ENCODE results near the gene AGBL3.
"Not testable (repeated sequence)": the region's sequence is repeated elsewhere in the genome, so short reads cannot be mapped to it uniquely, and the experiment has no call there.

Gene AGBL3

DNA sequence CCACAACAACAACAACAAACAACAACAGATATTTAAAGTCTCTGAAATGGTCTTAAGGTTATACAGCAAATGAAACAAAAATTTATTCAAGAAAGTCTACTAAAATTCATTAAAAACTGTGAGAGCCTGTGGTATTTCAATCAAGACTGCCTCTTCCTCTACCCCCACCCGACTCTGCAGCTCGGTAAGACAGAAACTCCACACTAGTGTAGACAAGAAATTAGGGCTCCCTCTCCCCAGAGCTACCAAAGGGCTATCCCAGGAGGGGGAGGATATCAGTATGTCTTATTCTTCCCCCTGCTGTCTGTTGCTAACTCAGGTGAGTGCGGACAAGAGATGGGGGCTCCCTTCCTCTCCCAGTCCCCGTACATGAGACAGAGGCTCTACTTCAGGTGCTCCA is 90.6 kb downstream of the AGBL3 start:
- no peak for DNase-seq (ENCODE audit: low read depth in 2 of 2)

DNA sequence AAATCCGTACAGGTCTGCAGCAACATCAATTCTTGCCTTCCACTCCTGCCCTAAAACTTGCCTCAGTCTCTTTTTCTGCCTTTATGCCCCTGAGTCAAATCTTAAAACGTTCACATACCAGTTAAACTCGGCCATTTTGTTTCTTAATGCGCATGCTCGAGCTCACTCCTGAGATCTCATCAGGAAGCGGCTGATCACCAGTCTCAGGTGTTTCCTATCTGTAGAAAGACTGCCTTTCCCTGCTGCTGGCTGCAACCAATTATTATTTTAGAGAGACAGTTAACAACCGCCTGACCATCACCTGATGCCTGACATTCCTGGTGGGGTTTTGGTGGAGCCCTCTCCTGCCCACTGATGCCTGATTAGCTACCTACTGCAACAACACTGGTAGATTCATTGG is 91.3 kb downstream of the AGBL3 start:
- no peak for DNase-seq (ENCODE audit: low read depth in 2 of 2)

DNA sequence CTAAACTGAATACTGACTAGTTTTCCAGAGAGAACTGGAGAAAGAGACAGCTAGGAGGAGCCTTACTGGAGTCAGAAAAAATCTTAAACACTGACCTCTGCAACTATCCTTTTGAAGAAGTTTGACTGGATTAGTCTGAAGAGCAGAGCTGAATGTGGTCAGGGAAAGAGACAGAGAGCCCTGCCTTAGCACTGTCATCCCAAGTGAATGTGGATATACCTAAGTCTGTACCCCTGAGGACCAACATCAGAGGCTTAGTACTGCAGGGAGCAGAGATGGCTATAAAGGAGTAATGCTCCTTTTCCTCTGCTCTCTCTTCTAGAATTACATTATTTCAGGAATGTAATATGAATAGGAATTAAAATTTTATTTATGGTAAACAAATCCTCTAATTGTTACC is 91.7 kb downstream of the AGBL3 start:
- DNase-seq (ENCODE audit: low read depth in 2 of 2) = no peak

DNA sequence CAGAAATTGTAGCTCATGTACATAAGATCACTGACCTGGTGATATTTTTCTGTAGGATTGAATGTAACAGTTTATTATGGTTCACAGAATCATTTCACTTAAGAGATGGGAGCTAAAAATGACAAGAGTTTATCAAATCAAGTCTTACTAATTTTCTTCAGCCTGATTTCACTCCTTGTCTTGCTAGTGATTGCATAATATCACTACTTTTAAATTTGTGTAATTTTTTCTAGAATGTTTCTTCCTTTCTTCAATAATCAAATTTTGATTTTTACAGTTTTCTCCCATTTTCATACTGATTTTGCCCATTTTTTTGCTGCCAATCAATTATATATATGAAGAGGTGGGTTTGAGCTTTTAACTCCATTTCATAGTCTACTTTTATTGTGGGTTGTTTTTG is 92.8 kb downstream of the AGBL3 start:
- no peak for DNase-seq (ENCODE audit: low read depth in 2 of 2)

GRCh38 chr7:135083005-135083404 is 96.7 kb downstream of the AGBL3 start:
- DNase-seq (ENCODE audit: low read depth in 2 of 2) = no peak

GRCh38 chr7:135088566-135088965 is 102.3 kb downstream of the AGBL3 start:
- DNase-seq (ENCODE audit: low read depth in 2 of 2) = no peak

DNA sequence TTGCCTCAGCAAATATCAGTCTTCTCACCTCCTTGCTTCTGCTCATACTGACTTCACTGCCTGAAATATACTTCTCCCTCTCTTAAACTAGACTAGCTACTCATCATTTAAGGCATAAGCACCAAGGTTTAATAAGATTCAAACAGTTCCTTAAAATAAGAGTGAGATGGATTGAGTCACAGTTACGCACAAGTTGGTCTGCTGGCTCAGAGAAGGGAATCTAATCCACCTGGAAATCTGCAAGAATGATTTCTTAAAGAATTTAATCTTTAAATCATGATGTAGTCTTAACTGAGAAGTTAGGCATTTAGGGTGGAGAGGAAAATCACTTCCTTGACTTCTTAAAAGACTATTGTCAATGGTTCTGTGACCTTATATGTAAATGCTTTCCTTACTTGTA is 105.4 kb downstream of the AGBL3 start:
- DNase-seq (ENCODE audit: low read depth in 2 of 2) = no peak

DNA sequence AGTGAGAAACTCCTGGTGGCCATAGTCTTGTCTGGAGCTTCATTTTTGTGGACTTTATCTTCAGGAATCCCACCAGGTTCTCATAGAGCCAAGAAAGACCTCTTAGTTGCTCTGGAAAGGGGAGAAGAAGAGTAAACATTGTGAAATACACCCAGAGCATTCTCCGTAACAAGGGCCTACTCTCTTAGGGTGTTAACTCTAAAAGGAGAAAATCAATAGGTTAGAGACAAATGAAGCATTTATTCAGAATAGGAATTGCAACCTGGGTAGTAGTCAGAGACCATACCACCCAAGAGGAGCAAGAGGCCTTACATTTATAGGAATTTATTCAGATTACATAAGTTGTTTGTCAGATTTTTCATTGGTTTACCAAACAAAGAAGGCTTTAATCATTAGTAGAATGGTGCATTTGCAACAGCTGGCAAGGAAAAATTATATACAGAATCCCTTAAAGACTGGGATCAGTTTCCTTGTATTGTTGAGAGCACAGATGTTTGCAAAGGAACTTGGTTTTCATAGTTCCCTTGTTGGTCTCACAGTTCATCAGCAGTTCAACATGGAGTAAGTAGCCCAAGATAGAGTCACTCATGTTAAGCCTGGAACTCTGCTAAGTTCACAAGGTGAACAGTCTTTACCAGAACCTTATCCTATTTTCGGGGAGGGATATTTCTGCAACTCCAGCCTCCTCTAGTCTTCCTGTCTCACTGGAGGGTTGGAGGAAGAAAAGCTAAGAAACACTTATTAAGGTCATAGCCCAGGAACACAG is 108.3 kb downstream of the AGBL3 start:
- DNase-seq (ENCODE audit: low read depth in 2 of 2) = no peak

DNA sequence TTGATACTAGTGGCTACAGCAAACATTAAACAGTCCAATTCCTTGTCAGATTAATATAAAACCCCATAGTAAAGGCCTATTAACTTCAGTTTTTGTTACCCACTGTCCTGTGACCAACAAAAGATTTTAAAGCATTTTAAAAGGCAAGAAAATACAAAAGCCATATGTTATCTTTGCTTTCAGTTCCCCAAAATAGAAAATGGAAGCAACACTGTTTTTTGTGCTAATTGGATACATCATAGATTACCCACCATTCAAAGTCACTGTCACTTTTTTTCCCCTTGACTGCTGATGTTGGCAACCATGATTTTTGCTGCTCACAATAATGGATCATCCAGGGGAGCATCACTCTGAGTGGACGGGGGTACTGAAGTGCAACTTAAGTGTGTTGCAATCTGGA is 109.1 kb downstream of the AGBL3 start:
- no peak for DNase-seq (ENCODE audit: low read depth in 2 of 2)

DNA sequence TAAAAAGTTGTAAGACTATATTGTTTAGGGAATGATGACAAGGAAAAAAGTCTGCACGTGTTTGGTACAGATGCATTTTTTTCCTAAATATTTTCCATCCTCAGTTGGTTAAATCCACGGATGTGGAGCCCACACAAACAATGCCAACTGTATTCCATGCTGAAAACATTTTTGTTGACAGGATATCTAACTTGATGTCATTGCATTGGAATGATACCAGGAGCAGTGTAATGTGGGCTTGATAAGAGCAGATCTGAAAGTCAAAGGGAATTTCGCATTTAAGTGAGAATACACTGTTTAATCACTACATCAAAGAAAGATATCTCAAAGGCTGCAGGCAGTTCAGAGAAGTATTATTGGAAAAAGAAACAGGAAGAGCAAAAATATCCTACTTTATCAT is 112.1 kb downstream of the AGBL3 start:
- no peak for DNase-seq (ENCODE audit: low read depth in 2 of 2)

- DNase-seq (ENCODE audit: low read depth in 2 of 2) = no peak
These were observed 114.5 kb downstream of the AGBL3 start for GRCh38 chr7:135100856-135101255.

DNA sequence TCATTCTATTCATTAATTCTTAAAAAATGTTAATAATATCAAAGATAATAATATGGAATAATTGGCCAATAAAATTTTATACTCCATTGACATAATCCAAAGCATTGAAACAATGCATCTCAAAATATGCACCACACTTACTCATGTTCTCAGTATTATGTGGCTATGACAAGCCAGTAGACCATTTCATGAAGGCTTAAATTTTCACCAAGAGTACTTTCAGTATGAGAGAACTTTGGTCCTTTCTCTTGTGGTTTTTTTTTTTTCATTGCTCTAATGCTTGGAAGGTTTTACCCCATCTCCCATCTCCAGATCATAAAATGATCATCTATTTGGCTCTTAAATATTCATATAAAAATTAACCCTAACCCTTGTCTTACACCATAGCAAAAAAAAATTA is 116.1 kb downstream of the AGBL3 start:
- no peak for DNase-seq (ENCODE audit: low read depth in 2 of 2)

DNA sequence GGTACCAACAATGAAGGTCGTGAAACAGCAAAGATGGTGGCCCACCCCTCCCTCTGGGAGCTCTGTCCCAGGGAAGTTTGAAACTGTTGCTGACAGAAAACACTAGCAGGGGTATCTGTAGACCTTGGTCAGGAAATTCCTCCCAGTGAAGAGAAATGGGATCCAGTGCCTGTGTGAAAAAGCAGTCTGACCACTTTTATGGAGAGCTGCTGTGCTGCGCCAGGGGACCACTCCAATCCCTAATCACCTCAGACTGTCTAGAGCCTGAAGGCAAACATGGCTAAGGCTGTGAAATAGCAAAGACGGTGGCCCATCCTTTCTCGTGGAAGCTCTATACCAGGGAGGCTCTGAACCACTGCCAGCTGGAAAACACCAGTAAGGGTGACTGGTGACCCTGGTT is 123.3 kb downstream of the AGBL3 start:
- no peak for DNase-seq (ENCODE audit: low read depth in 2 of 2)

DNA sequence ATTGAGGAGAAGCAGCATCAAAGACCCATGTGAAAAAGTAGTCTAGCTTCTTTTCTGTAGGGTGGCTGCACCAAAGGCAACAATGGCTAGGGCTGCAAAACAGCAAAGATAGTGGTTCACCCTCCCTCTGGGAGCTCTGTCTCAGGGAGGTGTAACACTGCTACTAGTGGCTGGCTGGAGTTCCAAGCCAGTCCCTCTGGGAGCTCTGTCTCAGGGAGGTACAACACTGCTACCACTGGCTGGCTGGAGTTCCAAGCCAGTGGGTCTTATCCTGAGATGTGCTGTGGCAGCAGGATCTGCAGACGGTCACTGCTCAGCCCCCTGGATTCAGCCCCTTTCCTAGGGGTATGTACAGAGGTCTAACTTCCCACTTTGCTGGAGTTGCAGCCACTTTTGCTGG is 123.7 kb downstream of the AGBL3 start:
- no peak for DNase-seq (ENCODE audit: low read depth in 2 of 2)

DNA sequence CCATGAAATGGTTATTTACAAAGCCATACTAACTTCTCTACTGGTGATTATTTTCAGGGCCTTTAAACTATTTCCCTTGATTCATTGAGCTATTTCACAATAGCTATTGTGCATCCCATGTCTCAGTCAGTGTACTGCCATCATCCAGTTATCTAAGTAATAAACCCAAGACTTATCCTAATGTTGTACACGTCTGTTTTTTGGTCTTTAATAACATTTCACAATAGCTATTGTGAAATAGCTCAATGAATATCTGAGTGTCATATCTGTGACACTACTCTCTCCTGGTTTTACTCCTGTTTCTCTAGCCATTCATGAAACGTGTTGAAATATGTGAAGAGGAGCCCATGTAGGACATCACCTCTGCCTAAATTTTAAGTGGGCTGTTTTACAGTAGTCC is 125.1 kb downstream of the AGBL3 start:
- DNase-seq (ENCODE audit: low read depth in 2 of 2) = no peak

GRCh38 chr7:135114622-135115021 is 128.3 kb downstream of the AGBL3 start:
- no peak for DNase-seq (ENCODE audit: low read depth in 2 of 2)

GRCh38 chr7:135117096-135117495 is 130.8 kb downstream of the AGBL3 start:
- DNase-seq (ENCODE audit: low read depth in 2 of 2) = no peak

DNA sequence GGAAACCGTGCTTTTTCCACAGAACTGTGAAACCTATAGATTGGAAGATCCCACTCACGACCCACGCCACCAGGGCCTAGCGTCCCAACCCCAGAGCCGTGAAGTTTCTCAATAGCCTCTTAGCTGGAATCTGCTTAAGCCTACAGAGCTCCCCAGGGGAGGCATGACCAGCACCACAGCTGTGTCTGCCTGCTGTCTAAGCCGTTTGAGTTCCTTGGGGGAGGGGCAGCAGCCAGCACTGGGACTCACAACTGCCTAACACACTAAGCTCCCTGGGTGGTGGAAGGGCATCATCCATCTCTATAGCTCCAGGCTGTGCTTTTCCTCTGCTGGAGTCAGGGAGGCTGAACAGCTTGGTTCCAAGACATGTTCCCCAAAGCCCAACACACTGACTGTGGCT is 135.6 kb downstream of the AGBL3 start:
- no peak for DNase-seq (ENCODE audit: low read depth in 2 of 2)

DNA sequence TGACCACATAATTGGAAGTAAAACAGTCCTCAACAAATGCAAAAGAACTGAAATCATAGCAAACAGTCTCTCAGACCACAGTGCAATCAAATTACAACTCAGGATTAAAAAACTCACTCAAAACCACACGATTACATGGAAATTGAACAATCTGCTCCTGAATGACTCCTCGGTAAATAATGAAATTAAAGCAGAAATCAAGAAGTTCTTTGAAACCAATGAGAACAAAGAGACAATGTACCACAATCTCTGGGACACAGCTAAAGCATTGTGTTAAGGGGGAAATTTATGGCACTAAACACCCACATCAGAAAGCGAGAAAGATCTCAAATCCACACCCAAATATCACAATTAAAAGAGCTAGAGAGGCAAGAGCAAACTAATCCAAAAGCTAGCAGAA is 138.3 kb downstream of the AGBL3 start:
- DNase-seq (ENCODE audit: low read depth in 2 of 2) = not testable (repeated sequence)

DNA sequence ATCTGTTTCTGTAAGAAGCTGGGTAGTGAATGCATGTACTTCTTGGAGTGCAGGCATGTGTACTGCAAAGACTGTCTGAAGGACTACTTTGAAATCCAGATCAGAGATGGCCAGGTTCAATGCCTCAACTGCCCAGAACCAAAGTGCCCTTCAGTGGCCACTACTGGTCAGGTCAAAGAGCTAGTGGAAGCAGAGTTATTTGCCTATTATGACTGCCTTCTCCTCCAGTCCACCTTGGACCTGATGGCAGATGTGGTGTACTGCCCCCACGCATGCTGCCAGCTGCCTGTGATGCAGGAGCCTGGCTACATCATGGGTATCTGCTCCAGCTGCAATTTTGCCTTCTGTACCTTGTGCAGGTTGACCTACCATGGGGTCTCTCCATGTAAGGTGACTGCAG is 142.6 kb downstream of the AGBL3 start:
- no peak for DNase-seq (ENCODE audit: low read depth in 2 of 2)

DNA sequence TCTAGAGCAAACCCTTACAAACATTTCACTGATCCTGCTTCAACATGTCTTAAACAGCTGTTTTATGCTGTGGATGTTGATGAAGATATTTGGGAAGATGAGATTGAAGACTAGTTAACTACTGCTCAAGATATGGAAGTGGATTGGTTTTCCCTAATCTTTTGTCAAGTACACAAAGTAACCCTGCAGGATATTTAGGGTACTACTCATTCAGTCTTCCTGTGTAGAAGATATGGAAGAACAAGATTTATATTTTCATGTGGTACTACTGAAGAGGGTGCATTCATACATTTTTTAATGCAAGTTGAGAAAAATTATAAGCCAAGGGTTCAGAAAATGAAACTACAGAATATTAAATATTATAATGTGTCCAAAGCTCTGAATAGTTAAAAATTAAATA is 143.3 kb downstream of the AGBL3 start:
- DNase-seq (ENCODE audit: low read depth in 2 of 2) = no peak

DNA sequence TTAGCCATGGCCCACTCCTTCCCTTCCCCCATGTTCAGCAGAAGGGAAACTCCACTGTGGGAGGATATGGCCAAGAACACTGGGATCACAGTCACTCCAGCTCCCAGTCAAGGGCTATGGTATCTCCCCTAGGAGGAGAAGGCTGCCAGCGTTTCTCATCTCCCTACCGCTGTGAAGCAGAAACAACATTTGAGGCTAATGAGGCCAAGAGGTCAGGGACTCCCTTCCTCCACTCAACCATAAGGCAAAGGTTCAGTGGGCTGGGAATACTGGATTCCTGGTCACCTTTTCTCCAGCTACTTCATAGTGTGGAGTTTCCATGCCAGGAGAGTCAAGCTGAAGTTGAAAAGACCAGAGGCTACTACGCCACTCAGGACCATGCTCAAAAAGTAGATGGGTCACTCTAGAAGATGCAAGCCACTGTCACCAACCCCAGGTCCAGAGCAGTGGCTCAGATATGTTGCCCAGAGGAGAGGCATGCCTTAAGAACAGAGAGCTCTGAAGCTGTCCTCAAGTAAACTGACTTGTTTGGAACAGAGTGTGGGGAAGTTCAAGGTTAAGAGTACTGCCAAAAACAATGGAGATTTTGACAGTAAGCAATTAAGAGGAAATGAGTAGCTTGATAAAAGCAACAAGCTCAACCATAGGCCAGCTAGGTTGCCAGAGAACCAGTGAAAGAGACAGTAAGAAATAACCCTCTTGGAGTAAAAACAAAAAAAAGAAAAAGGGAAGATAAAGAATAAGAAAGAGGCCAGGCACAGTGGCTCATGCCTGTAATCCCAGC is 157.8 kb downstream of the AGBL3 start:
- no peak for DNase-seq (ENCODE audit: low read depth in 2 of 2)

- no peak for DNase-seq (ENCODE audit: low read depth in 2 of 2)
These were observed 161.1 kb downstream of the AGBL3 start for GRCh38 chr7:135147341-135147898.
